Loucy (cell line): ENCODE data around the gene TMEM86B.

Experiments used
- H2AFZ ChIP-seq: fragments of 200-600 bp; sonication (generic); 2 replicates; pipeline ENCODE4 v1.6.0; 2016; ENCODE audit warnings: antibody characterized with exemption, mild to moderate bottlenecking, low read length, moderate library complexity
- H3F3A ChIP-seq: fragments of 200-600 bp; 2 replicates; pipeline ENCODE4 v1.6.0; 2016; ENCODE audit warnings: antibody characterized with exemption, low read depth, mild to moderate bottlenecking
- H3K27me3 ChIP-seq: fragments of 200-600 bp; sonication (generic); 2 replicates; pipeline ENCODE4 v1.6.1; 2014; ENCODE audit warnings: low read length, mild to moderate bottlenecking; ENCODE audit not compliant: insufficient read depth, poor library complexity, severe bottlenecking
- H3K36me3 ChIP-seq: fragments of 200-600 bp; sonication (generic); 2 replicates; pipeline ENCODE4 v1.6.1; 2016; ENCODE audit warnings: low read length; ENCODE audit not compliant: insufficient read depth
- H3K4me1 ChIP-seq: fragments of 200-600 bp; sonication (generic); 2 replicates; pipeline ENCODE4 v1.5.1; 2014; ENCODE audit warnings: low read length, mild to moderate bottlenecking; ENCODE audit not compliant: insufficient read depth, poor library complexity, severe bottlenecking
- H3K4me2 ChIP-seq: fragments of 200-600 bp; sonication (generic); 2 replicates; pipeline ENCODE4 v1.6.0; 2014; ENCODE audit warnings: antibody characterized with exemption, low read length, low read depth, mild to moderate bottlenecking; ENCODE audit not compliant: poor library complexity, severe bottlenecking
- H3K4me3 ChIP-seq: fragments of 200-600 bp; sonication (generic); 2 replicates; pipeline ENCODE4 v1.5.1; 2014; ENCODE audit warnings: low read length, mild to moderate bottlenecking, mixed read lengths; ENCODE audit not compliant: poor library complexity, severe bottlenecking
- H3K79me2 ChIP-seq: fragments of 200-600 bp; sonication (generic); 2 replicates; pipeline ENCODE4 v1.6.1; 2014; ENCODE audit warnings: low read length; ENCODE audit not compliant: insufficient read depth
- H3K9ac ChIP-seq: fragments of 200-600 bp; sonication (generic); 2 replicates; pipeline ENCODE4 v1.6.0; 2014; ENCODE audit warnings: mild to moderate bottlenecking, low read depth, low read length, moderate library complexity; ENCODE audit not compliant: poor library complexity, severe bottlenecking
- H3K9me2 ChIP-seq: fragments of 200-600 bp; sonication (generic); replicated peaks from 2 replicates; pipeline ENCODE4 v1.6.1; 2016; ENCODE audit warnings: low read depth, low read length, mixed read lengths
- H3K9me3 ChIP-seq: fragments of 200-600 bp; sonication (generic); 2 replicates; pipeline ENCODE4 v1.6.1; 2014; ENCODE audit warnings: mild to moderate bottlenecking, antibody characterized with exemption, low read length, low read depth; ENCODE audit not compliant: insufficient read depth
- H4K20me1 ChIP-seq: fragments of 200-600 bp; sonication (generic); 2 replicates; pipeline ENCODE4 v1.6.0; 2014; ENCODE audit warnings: antibody characterized with exemption, low read length, mild to moderate bottlenecking; ENCODE audit not compliant: insufficient read depth, poor library complexity, severe bottlenecking
- EZH2phosphoT487 ChIP-seq: fragments of 200-600 bp; IDR thresholded peaks from 2 replicates; pipeline ENCODE4 v1.6.1; 2018; ENCODE audit warnings: antibody characterized with exemption, mild to moderate bottlenecking, moderate library complexity, borderline replicate concordance
- TF ChIP-seq, protein P1 (sequence below): fragments of 200-600 bp; sonication (generic); conservative IDR thresholded peaks from 2 replicates; pipeline ENCODE4 v1.5.1; 2014; ENCODE audit warnings: mild to moderate bottlenecking, antibody characterized with exemption, low read length

TMEM86B gene, protein sequence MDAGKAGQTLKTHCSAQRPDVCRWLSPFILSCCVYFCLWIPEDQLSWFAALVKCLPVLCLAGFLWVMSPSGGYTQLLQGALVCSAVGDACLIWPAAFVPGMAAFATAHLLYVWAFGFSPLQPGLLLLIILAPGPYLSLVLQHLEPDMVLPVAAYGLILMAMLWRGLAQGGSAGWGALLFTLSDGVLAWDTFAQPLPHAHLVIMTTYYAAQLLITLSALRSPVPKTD

DNA sequence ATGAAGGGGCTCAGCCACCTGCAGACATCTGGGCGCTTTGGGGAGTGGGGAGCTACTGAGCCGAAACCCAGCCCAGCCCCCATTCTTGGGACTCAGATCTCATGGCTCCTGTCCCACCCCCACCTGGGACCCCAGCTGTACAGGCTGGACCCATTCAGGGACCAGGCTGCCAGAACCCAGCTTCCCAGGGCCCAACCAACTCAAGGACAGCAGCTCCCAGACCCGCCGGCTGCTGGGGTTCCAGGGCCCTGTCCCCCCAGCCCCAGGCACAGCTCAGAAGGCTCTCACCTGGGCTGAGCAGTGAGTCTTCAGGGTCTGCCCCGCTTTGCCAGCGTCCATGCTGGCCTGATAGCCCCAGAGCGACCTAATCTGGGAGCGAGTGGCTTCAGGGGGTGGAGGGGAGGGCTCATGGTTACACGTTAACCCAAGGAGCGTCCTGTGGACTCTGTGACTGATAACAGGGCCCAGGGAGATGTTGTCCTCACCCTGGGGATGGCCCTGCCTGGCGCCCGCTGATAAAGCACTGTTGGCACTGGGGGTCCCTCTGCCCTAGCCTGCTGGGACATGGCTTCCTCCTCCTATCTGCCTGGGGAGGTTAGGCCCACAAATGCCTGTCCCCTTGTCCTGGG lies at the start of gene TMEM86B:
Gene TMEM86B, minus strand, starts transcription at position 361 of the 629 bp plus-strand sequence. Its CDS starts 22 bp downstream, at position 339.
- H3K4me1 ChIP-seq, result no peaks in the 10 kb centered on the region
- H3F3A ChIP-seq, result no peaks in the 10 kb centered on the region
- no peak within 1 kb of the TSS for H3K4me2 ChIP-seq
- H2AFZ ChIP-seq, result no peak within 1 kb of the TSS
- no peaks in the 10 kb centered on the region for H3K27me3 ChIP-seq
- no peak within 1 kb of the TSS for H3K9ac ChIP-seq
- no peaks in the 10 kb centered on the region for H3K9me2 ChIP-seq
- H3K9me3 ChIP-seq, result no peaks in the 10 kb centered on the region
- H3K36me3 ChIP-seq, result peaks cover 86% of the 10 kb centered on the region
- peaks cover 84% of the 10 kb centered on the region for H4K20me1 ChIP-seq
- H3K79me2 ChIP-seq, result peaks cover 17% of the 10 kb centered on the region
- TF ChIP-seq, protein P1, sequence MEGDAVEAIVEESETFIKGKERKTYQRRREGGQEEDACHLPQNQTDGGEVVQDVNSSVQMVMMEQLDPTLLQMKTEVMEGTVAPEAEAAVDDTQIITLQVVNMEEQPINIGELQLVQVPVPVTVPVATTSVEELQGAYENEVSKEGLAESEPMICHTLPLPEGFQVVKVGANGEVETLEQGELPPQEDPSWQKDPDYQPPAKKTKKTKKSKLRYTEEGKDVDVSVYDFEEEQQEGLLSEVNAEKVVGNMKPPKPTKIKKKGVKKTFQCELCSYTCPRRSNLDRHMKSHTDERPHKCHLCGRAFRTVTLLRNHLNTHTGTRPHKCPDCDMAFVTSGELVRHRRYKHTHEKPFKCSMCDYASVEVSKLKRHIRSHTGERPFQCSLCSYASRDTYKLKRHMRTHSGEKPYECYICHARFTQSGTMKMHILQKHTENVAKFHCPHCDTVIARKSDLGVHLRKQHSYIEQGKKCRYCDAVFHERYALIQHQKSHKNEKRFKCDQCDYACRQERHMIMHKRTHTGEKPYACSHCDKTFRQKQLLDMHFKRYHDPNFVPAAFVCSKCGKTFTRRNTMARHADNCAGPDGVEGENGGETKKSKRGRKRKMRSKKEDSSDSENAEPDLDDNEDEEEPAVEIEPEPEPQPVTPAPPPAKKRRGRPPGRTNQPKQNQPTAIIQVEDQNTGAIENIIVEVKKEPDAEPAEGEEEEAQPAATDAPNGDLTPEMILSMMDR, result no peak
- no peak for TF ChIP-seq EZH2phosphoT487
- no peak within 1 kb of the TSS for H3K4me3 ChIP-seq

DNA sequence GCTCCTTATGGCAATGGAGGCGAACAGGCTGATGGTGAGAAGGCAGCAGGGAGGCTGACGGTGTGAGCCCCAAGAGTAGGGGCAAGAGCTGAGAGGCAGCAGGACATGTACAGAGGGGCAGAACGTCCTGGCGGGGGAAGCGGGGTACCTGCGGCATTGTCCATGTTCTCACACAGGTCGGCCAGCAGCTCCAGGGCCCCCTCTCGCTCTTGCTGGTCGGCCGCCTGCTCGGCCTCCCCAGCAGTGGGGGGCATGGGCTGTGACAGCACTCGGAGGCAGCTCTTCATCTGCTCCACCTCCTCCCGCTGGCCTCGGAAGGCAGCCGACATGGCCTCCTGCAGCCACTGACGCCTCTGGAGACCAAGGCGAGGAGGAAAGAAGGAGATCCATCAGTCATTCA lies 48.9 kb upstream of the TMEM86B start:
- no peak overlapping the region for H3K9ac ChIP-seq
- no peaks in the 10 kb centered on the region for H3K36me3 ChIP-seq
- H4K20me1 ChIP-seq, result no peaks in the 10 kb centered on the region
- H3F3A ChIP-seq, result peaks cover 6% of the 10 kb centered on the region; the same call in 1 of the 2 replicates
- no peaks in the 10 kb centered on the region for H3K9me2 ChIP-seq
- TF ChIP-seq, protein P1, result no peak
- TF ChIP-seq EZH2phosphoT487, result no peak
- no peak overlapping the region for H3K4me2 ChIP-seq
- no peaks in the 10 kb centered on the region for H3K9me3 ChIP-seq
- H2AFZ ChIP-seq, result no peak overlapping the region
- no peaks in the 10 kb centered on the region for H3K27me3 ChIP-seq
- H3K4me3 ChIP-seq, result no peak overlapping the region
- H3K4me1 ChIP-seq, result peaks cover 13% of the 10 kb centered on the region
- H3K79me2 ChIP-seq, result peaks cover 17% of the 10 kb centered on the region

DNA sequence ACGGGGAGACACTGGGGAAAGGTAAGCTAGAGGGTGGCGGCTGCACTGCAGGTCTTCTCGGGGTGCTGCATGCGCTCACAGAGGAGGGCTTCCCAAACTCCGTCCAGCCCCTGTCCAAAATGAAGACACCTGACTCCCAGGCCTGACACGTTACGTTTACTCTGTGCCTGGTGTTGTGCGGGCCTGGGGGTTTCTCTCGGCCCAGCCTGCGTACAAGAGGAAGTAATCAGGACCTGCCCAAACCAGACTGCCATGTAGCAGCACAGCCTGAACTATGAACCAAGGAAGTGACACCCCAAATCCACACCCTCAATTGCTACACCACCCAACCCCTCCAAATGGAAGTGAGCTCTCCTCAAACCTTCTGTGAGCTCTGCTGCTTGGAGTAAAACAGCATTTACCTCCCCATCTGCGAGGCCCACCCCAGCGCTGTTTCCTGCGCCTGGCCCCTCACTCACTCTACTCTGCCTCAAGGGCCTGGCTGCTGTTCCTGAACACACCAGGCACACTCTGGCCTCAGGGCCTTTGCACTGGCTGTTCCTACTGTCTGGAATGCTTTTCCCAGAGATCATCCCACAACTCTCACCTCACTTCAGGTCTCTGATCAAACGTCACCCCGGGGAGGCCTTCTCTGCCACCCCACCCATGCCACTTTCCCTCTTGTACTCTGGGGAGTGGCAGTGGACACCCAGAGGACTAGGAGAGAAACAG lies 48.3 kb upstream of the TMEM86B start:
- H2AFZ ChIP-seq, result no peak overlapping the region
- H4K20me1 ChIP-seq, result no peaks in the 10 kb centered on the region
- no peaks in the 10 kb centered on the region for H3K36me3 ChIP-seq
- no peaks in the 10 kb centered on the region for H3K27me3 ChIP-seq
- no peak overlapping the region for H3K9ac ChIP-seq
- peaks cover 13% of the 10 kb centered on the region for H3K4me1 ChIP-seq
- H3F3A ChIP-seq, result peaks cover 6% of the 10 kb centered on the region; the same call in 1 of the 2 replicates
- no peaks in the 10 kb centered on the region for H3K9me3 ChIP-seq
- H3K79me2 ChIP-seq, result peaks cover 17% of the 10 kb centered on the region
- no peaks in the 10 kb centered on the region for H3K9me2 ChIP-seq
- no peak overlapping the region for H3K4me2 ChIP-seq
- no peak overlapping the region for H3K4me3 ChIP-seq
- no peak for TF ChIP-seq EZH2phosphoT487
- TF ChIP-seq, protein P1, result no peak
